HG03565 (cell line): Measurements from ENCODE around the gene PIK3CB.
"Not testable (repeated sequence)": the region's sequence is repeated elsewhere in the genome, so short reads cannot be mapped to it uniquely, and the experiment has no call there.

ENCODE experiments used
- ATAC-seq: cut with Tn5 transposase; IDR thresholded peaks from one replicate; pipeline ENCODE4 v1.9.1; 2021; ENCODE audit warnings: mild to moderate bottlenecking, moderate library complexity; ENCODE audit not compliant: unreplicated experiment

Gene PIK3CB

DNA sequence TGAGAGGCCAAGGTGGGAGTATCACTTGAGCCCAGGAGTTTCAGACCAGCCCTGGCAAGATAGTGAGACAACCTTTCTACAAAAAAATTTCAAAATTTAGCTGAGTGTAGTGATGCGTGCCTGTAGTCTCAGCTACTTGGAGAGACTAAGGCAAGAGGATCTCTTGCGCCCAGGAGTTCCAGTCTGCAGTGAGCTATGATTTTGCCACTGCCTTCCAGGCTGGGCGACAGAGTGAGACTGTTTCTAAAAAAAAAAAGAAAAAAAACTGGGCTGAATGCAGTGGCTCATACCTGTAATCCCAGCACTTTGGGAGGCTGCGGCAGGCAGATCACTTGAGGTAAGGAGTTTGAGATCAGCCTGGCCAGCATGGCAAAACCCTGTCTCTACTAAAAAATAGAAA is 14.0 kb upstream of the PIK3CB start:
- no peak for ATAC-seq

DNA sequence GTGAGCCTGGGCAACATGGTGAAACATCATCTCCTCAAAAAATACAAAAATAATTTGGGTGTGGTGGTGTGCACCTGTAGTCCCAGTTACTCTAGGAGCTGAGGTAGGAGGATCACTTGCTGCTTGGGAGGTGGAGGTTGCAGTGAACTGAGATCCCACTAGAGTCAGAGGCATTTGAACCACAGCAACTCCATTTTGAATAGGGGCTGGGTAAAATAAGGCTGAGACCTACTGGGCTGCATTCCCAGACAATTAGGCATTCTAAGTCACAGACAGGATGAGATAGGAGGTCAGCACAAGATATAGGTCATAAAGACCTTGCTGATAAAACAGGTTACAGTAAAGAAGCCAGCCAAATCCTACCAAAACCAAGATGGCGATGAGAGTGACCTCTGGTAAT is 12.1 kb upstream of the PIK3CB start:
- ATAC-seq = not testable (repeated sequence)

DNA sequence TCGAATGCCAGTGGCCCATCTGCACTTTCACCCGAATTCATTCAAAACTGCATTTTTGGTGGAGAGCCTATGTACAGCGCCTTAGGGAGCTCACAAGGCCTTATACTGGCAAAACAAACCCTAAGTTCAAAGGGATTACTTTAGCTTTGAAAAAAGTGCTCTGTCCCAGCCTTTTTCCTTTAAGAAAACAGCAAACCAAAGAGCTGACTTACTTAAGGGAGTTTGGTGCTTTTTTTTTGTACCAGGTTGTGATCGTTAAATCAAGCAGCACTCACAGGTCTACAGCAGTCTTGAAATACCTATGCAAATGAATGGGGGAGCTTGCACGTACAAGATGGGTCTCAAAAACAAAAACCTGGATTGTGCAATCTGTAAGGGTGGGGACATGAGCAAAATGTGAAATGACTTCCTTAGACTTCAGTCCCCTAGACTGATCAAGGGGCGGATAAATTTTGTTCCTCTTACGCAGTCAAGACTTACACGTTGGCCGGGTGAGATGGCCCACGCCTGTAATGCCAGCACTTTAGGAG is 11.6 kb upstream of the PIK3CB start:
- no peak for ATAC-seq

DNA sequence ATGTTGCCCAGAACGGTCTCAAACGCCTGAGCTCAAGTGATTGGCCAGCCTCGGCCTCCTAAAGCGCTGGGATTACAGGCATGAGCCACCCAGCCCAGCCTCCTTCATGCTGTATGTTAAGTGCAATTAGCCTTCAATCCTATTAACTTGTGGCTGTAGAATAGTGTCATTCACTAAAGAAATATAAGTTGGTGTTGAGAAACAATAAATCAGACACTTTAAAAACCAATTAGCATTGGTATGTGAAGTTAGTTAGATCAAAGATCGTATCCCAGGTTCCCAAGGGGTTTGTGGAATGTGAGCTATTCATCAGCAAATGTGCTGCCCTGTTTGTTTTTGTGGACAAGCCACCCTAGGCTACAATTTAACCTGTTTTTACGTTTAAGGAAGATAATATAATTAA is 11.0 kb upstream of the PIK3CB start:
- ATAC-seq = no peak

DNA sequence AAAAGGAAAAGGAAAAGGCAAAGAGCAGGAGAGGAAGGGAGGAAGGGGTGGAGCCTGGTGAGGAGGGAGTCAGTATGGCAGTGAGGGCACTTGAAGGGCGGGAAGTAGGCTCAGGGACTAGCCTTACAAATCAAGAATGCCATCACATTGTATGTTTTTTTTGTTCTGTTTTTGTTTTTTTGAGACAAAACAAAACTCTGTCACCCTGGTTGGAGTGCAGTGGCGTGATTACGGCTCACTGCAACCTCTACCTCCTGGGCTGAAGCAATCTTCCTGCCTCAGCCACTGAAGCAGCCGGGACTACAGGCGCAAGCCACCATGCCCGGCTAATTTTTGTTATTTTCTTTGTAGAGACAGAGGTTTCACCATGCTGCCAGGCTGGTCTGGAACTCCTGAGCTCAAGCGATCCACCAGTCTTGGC is 10.5 kb upstream of the PIK3CB start:
- ATAC-seq = no peak

DNA sequence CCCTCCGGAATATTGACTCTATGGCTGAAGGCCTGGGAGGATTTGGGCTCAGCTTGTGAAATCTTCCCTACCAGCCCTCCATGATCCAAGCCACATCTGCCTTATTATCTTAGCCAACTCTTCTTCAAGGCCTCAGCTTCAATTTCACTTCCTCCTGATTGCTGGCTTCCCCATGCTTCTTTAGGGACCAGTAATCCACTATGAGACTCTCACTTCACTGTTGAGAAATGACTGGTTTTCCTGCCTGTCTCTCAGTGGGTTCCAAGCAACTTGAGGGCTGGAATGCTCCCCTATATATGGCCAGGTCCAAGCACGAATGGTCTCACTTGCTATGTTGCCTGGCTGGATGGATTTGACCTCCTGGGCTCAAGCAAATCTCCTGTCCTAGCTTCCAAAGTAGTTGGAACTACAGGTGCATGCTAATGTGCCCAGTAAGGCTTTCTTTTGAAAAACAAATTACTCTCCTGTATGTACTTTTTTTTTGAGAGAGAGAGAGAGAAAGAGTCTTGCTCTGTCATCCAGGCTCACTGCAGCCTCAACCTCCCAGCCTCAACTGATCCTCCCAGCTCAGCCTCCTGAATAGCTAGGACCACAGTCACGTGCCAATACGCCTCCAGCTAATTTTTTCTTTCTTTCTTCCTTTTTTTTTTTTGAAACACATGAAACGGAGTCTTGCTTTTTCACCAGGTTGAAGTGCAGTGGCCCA is 7.9 kb upstream of the PIK3CB start:
- peak; percentile 82 for ATAC-seq

DNA sequence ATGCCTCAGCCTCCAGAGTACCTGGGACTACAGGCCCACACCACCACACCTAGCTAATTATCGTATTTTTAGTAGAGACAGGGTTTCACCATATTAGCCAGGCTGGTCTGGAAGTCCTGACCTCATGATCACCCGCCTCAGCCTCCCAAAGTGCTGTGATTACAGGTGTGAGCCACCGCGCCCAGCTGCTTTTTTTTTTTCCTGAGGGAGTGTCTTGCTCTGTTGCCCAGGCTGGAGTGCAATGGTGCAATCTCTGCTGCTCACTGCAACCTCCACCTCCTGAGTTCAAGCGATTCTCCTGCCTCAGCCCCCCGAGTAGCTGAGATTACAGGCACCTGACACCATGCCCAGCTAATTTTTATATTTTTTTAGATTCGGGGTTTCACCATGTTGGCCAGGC is 3.7 kb upstream of the PIK3CB start:
- ATAC-seq = not testable (repeated sequence)

DNA sequence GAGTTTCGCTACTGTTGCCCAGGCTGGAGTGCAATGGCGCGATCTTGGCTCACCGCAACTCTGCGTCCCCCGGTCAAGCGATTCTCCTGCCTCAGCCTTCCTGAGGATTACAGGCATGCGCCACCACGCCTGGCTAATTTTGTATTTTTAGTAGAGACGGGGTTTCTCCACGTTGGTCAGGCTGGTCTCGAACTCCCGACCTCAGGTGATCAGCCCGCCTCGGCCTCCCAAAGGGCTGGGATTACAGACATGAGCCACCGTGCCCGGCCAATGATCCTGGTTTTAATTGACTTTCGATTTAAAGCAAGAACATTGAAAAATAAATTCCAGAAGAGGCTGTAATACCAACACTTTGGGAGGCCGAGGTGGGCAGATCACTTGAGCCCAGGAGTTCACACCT is 1.1 kb upstream of the PIK3CB start:
- not testable (repeated sequence) for ATAC-seq

DNA sequence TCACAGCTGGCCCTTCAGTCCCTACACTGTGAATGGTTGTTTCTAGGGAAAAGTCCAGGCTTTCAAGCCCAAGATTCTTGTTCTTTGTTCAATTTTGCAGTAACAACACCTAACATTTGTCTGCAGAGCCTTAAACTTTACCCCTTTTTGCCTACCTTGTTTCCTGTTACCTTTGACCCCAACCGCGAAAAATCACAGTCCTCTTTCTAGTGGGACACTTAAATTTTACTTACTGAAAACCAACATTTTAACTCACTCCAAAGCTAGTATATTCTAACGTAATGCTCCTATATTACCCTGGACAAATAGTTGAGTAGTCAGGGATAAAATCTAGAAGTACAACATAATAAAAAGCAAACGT is 649 bp upstream of the PIK3CB start:
- no peak for ATAC-seq

DNA sequence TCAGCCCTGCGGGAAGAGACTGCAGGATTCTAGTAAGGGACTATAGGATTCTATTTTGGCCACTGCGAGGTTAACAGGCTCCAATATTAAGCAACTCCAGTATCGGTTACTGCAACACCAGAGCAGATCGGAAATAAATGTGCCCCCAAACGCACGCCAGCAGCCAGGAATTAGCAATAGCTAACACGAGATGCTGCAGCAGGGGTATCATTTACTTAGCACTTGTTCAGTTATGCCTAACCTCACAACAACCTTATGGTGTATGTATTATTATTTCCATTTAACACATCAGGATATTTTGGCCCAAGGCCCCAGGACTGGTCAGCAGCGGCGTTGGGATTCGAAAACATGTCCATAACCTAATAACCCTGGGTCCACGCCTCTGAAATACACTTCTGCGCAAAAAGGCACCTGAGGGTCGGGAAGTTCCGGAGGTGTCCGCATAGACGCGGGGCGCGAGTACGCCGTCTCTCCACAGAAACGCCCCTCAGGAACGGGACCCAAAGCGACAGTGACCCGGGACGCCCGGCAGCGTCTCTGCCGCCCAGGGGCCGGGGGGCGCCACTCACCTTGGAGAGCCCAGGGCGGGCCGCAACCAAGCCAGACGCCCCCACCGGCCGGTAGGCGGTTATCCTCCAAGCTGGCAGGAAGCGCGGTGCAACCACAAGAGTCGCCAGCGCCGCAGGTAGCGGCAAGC is 681 bp downstream of the PIK3CB start:
- peak; percentile 31 for ATAC-seq

DNA sequence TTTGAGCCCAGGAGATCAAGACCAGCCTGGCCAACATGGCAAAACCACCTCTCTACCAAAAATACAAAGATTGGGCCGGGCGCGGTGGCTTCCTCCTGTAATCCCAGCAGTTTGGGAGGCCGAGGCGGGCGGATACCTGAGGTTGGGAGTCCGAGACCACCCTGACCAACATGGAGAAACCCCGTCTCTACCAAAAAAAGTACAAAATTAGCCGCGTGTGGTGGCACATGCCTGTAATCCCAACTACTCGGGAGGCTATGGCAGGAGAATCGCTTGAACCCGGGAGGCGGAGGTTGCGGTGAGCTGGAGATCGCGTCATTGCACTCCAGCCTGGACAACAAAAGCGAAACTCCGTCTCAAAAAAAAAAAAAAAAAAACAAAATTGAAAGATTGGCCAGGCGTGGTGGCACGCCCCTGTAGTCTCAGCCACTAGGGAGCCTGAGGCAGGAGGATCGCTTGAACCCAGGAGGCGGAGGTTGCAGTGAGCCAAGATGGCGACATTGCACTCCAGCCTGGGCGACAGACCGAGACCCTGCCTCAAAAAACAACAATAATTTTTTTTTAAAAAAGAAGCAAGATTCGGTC is 2.2 kb downstream of the PIK3CB start:
- not testable (repeated sequence) for ATAC-seq

DNA sequence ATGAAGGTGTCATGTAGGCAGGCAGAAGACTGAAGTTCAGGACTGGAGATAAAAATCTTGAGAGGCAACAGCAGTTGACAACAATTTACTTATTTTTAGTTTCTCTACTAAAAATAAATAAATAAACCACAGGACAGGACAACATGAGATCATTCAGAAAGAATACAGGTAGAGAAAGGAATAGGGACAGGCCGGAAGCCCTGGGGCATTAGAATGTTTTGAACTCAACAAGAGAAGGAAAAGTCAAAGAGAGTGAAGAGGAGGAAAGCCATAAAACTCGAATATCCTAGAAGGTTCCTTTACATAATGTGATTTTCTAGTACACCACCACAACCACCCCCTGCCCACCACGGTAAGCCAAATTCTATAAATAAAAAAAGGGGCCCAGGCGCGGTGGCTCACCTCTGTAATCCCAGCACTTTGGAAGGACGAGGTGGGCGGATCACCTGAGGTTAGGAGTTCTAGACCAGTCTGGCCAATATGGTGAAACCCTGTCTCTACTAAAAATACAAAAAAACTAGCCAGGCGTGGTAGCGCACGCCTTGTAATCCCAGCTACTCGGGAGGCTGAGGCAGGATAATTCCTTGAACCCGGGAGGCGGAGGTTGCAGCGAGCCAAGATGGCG is 4.7 kb downstream of the PIK3CB start:
- ATAC-seq = no peak

DNA sequence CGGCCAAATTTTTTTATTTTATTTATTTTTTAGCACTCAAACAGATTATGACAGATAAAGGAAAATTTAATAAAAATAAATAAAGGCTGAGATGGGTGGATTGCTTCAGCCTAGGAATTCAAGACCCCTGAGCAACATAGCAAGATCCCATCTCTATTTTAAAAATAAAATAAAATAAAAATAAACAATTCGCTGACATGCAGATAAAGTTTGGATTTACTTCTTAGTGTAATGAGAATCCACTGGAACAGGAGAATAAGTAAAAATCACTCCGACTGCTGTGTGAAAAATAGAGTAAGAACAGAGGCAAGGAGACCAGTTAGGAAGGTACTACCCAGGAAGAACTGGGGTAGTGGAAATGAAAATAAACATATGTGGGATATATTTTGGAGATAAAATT is 5.6 kb downstream of the PIK3CB start:
- ATAC-seq = no peak

DNA sequence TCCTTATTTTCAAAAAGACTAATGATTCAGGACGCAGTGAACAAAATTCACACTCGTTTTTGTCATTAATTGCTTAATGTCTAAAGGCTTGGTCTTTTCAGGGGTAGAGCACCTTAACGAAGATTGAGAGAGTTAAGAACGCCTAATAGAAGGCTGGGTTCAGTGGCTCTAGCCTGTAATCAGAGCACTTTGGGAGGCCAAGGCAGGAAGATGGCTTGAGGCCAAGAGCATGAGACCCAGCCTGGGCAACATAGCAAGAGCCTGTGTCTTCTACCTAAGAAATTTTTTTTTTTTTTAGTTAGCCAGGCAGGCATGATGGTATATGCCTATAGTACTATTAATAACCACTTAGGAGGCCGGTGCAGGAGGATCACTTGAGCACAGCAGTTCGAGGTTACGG is 7.5 kb downstream of the PIK3CB start:
- ATAC-seq = no peak

DNA sequence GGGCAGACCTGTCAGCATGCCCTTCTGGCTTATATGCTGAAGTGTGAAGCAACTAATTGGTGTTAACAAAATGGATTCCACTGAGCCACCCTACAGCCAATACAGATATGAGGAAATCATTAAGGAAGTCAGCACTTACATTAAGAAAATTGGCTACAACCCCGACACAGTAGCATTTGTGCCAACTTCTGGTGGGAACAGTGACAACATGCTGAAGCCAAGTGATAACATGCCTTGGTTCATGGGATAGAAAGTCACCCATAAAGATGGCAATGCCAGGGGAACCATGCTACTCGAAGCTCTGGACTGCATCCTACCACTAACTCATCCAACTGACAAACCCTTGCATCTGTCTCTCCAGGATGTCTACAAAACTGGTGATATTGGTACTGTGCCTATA is 9.4 kb downstream of the PIK3CB start:
- ATAC-seq = no peak

DNA sequence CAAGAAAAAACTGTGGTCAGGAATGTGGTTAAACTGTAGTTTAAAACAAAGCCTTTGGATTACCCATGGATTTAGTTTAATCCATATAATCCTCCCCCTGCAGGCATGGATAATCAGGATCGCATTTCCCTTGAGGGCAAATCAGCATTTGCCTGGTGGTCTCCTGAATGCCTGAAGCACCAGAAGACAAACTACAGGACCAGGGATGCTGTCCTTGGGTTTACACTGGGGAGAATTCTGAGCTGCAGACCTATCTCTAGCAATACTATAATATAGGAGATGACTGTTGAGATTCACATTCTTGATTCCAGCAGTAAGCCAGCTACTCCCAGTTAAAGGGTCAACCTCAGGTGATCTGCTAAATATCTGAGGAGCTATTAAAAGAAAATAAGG is 10.6 kb downstream of the PIK3CB start:
- ATAC-seq = no peak

DNA sequence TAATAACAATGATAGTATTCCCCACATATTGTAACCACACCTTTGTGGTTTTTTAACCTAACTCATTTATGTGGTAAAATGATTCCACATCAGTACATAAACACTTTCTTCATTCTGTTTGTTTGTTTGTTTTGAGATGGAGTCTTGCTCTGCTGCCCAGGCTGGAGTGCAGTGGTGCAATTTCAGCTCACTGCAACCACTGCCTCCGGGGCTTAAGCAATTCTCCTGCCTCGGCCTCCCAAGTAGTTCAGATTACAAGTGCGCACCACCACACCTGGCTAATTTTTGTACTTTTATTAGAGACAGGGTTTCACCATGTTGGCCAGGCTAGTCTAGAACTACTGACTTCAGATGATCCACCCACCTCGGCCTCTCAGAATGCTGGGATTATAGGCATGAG is 14.3 kb downstream of the PIK3CB start:
- ATAC-seq = not testable (repeated sequence)

DNA sequence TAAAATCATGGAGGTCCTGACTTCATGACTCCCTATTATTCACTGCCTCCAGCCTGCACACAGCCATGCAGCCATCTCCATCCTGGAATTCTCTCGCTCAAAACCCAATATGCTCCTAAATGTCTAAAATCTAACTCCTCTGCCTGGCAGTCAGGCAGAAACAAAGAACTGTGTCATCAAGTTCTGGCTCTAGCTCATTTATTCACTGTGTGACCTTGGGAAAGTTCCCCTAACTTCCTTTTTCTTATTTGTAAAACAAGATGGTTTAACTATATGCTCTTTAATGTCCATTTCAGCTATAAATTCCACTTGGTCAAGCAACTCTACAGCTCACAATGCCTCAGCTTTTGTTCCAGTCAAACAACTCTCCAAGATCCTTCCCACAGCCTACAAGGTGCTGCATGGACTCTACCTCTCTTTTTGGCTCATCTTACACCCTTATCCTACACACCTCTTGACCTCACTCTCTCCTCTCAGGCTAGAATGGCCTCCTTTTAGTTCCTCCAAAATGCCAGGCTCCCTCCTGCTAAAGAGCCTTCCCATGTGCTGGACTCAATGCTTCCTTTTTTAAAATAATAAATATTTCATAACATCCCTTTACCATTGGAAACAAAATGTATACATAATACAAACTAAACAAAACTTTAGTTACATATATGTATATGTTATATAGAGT is 16.4 kb downstream of the PIK3CB start:
- ATAC-seq = no peak

DNA sequence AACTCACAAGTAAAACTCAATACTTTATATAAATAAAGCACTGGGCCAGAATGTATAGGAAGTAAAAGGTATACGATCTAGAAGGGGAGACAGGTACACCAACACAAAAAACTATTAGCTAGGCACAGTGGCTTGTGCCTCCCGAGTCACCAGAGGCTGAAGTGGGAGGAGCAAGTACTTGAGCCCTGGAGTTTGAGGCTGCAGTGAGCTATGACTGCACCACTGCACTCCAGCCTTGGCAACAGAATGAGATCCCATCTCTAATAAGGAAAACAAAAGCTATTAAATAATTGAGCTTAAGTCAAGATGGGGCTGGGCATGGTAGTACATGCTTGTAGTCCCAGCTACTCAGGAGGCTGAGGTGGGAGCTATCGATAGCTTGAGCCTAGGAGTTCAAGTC is 17.0 kb downstream of the PIK3CB start:
- ATAC-seq = no peak

DNA sequence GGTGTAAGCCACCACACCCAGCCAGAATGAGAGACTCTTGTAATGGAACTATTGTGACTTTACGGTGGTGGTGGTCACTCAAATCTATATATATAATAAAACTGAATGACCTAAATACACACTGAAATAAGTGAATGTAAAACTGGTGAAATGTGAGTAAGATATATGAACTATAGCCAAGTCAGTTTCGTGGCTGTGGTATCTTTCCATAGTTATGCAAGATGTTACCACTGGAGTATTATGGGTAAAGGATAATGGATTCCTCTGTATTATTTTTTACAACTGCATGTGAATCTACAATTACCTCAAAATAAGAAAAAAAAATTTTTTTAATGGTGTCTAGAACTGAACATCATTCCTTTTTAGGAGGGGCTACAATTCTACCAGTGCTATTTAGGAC is 21.9 kb downstream of the PIK3CB start:
- ATAC-seq = no peak
